Central memory CD4-positive, alpha-beta T cell (primary cell): ENCODE data around the gene KLHL3.

Source experiments
- DNase-seq: peaks from one replicate; pipeline ENCODE4 v3.0.0; 2022

Gene KLHL3

GRCh38 chr5:137630216-137630971 is 105.5 kb downstream of the KLHL3 start:
- DNase-seq, result no peak

DNA sequence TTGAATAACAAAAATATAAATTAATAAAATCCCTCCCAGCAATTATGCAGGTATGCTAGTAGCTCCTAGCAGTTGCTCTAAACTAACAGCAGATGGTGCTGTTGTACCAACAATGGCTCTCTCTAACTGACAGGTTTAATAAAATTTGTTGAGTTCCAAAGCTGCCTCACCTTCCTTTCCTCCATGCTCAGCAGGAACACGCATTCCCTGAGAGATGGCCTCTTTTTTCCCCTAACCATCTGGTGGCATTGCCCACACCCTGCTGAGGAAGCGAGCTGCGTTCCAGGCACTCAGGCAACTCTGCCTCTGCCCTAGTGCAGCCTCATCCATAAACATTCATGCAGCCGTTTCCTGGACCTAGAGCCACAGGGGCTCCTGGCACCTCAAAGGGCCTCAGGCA is 106.2 kb downstream of the KLHL3 start:
- DNase-seq, result peak; percentile 46

DNA sequence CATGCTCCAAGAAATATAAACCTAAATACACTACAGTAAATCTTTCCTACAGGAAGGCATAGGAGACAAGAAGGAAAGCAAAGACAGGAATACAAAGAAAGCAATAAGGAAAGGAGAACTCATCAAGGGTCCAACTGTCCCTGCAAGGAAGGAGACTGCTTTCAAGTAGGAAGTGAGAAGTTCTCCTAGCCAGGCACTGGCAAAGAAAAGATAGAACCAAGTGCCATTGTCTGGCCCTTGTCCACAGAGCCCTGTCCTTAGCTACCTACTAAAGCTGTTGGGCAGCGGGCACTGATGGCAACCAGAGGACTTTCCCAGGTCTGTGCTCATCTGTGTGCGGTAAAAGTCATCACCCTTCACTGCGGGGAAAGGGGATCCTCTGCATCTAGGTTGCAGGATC is 108.2 kb downstream of the KLHL3 start:
- DNase-seq, result no peak

- DNase-seq, result no peak
Observed at GRCh38 chr5:137627293-137627692, 108.6 kb downstream of the KLHL3 start.

- no peak for DNase-seq
Observed at GRCh38 chr5:137624786-137625349, 111.0 kb downstream of the KLHL3 start.

DNA sequence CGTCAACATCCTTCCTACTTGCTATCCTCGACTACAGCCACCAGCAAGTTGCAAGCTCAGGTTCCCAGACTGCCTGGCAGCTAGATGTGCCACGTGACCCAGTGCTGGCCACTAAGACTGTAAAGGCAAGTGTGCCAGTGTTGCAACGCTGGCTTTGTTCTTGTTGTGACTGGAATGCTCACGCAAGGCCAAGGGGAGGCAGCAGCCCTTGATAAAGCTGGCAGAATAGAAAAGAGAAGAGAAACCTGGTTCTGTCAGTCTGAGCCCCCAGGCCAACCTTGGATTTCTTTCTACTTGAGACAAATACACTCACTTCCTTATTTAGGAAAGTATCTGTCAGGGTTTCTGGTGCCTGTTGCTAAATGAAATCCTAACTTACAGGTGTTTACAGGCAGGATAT is 113.0 kb downstream of the KLHL3 start:
- no peak for DNase-seq

- DNase-seq, result no peak
Observed at GRCh38 chr5:137621861-137622823, 113.7 kb downstream of the KLHL3 start.

- no peak for DNase-seq
Observed at GRCh38 chr5:137621306-137621705, 114.6 kb downstream of the KLHL3 start.

DNA sequence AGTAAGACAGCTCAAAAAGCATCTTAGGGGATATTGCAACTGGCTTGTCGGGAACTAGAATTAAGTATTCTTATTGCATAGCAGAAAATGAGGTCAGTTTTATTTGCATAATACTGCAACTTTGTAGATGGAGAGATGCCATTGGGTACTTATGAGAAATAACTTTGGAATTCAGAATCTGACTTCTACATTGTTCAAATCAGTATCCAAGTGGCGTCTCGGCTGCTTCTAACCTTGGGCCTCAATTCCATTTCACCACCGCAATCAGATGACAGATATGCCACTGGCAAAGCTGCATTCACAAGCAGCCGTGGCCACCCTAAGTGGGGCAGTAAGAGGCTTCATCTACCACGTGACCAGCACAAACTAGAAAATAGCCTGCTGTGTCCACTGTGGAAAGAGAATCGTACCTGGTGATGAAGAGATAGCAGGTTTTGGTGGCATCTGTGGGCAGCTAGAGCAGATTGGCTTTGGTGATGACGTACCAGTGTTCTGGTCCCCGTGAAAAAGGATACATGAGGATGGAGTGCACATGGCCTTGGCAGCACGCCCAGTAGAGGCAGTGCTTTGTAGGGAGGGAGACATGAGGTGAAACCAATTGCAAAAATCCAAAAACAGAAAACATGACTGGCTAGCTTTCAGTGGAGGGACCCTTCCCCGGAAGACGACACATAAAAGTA is 116.6 kb downstream of the KLHL3 start:
- DNase-seq, result no peak

GRCh38 chr5:137618476-137618875 is 117.4 kb downstream of the KLHL3 start:
- DNase-seq, result no peak

DNA sequence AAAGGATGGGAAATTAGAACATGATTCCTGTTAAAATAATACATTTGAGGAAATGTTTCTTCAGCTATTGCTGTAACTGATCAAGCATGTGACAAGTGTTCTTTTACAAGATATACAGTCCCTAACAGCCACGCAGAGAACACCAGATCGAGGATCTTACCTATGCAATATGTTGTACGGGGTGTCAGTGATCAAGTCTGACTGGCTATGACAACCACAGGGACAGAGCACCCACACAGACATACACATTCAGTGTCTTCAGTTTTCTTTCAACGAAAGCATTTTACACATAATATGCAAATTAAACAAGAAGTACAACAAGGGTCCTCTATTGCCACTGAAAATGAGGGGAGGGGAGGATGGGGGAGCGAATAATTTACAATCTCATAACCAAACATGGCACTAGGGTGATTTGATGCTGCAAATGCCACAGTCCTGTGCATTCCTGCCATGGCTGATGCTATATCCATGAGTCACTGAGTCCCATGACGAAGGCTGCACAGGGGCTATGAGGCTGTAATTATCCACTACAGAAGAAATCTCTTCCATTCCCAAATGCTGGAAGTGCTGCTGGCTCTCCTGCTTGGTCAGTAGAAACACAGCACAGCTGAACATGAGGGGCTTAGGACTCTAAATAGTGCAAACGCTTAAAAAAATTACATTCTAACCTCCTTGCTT is 118.2 kb downstream of the KLHL3 start:
- DNase-seq, result no peak

- no peak for DNase-seq
Observed at GRCh38 chr5:137616046-137616445, 119.8 kb downstream of the KLHL3 start.

DNA sequence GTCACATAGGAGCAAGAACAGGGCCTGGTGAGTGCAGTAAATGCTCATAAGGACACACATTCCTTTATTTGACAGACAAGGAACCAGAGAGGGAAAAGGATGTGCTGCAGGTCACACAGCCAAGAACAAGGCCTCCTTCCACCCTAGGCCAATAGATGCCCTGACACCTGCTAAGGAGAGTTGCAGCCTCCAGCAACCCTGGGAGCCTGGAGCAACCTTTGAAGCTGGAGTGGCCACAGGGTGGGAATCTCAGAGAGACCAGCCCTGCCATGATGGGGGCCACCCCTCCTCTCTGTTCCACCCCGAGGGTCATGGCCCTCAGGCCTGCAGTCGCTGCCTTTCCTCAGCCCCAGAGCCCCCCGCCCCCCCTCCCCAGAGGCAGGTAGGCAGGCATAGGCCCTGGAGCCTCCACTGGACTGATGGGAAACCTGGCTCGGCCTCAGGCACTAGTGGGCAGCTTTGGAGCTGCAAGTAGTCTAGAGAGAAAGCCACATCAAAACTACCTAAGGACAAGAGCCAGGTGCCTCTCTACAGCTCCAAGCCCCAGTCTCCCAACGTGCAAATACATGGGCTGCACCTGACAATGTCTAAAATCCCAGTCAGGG is 120.6 kb downstream of the KLHL3 start:
- DNase-seq, result no peak

GRCh38 chr5:137613554-137614265 is 122.2 kb downstream of the KLHL3 start:
- no peak for DNase-seq

DNA sequence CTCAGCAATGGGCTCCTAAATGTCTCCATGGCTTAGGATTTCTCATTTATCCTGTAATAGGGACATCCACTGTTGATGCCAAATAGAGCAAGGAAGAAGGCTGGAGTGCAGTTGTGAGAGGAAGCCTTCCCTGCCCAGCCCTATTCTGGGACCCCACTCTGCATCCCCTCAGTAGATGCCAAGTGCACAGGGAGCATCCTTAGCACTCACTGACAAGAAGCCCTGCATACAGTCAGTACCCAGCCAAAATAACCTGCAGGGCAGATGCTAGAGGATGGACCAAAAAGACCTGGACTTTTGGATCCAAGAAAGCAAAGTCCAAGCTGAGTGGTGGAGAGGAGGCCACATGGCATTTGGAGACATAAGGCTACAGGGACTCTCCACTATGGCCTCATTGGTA is 123.3 kb downstream of the KLHL3 start:
- DNase-seq, result no peak

DNA sequence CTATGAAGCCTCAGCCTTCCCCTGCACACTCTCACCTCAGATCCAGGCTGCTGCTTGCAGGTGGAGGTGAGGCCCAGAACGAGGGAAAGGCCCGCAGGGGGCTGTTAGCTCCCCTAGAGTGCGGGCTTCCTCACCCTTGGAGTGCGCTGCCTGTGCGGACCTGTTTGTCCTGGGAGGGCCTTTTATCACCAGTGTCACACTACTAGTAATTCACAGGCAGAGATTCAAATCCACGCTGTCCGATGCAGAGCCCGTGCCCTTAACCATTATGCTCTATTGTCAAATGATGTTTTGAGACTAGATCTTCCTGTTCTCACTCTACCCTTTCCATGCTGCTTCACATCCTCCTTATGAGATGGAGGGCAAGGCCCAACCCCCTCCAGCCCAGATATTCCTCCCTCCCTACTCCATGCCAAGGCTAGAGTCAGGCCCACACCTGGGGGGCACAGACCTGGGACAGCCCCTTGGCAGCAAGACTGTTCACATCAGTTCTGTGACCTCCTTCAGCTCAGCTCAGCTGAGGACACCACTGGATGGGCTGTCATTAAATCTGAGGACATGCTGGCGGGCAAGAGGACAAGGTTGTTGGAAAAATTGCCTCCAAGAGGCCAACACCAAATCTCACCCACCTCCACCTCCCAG is 124.0 kb downstream of the KLHL3 start:
- no peak for DNase-seq

- no peak for DNase-seq
Observed at GRCh38 chr5:137611011-137611580, 124.8 kb downstream of the KLHL3 start.

- DNase-seq, result no peak
Observed at GRCh38 chr5:137610598-137610997, 125.3 kb downstream of the KLHL3 start.

DNA sequence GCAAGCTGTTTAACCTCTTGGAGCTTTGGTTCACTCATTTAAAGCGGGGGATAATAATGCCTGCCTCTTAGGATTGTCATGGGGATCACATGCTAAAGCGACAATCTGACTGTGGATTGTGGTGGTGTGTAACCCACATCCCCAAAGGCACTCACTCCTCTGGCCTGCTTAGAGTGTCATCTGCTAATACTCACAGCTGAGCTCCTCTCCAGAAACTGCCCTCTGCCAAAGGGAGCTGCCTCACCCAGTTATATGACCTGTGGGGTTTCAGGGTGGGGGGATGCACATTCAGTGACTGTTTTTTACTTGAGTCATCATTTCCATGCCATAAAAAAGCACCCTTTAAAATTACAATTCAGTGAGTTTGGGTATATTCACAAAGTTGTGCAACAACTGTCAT is 126.8 kb downstream of the KLHL3 start:
- DNase-seq, result no peak

DNA sequence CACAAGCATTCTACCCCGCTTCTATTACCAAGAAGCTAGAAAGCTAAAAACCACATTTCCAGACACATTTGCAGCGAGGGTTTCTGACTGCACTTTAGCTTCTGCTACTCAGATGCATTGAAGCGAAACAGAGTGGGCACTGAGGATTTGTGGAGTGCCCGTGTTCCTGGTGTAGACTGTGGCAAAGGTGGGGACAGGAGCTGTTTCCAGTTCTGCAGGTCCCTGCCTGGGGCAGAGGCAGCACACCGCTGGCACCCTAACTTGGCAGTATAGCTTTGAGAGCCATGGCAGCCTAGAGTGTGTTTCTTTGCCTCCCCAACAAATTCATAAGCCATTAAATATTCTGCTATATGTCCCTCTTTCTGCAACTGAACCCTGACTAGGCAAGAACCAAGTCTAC is 128.1 kb downstream of the KLHL3 start:
- DNase-seq, result no peak
